ENCODE measurements around the gene XBP1.
"Not testable (repeated sequence)": the region's sequence is repeated elsewhere in the genome, so short reads cannot be mapped to it uniquely, and the experiment has no call there.

Gene XBP1

GRCh38 chr22:28817919-28818859, 17.8 kb upstream of the XBP1 start:
- DNase-seq (ENCODE audit: low read depth in 2 of 2), result no peak

DNA sequence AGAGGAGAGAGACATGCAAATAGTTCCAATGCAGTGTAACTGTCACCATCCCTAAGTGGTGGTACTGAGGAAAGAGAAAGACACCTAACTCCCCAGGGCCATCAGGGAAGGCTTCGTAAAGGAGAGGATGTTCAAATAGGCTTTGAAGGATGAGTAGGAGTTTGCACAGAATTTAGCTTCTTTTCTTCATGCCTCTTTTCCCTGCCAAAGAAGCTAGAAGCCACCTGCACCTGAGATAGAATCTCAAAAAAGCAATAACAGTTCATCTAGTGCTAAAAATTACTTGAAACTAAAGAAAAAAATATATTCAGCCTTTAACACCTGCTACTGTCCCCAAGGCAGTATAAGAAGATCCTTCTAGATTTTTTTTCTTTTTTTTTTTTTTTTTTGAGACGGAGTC, 16.7 kb upstream of the XBP1 start:
- no peak for DNase-seq (ENCODE audit: low read depth in 2 of 2)

DNA sequence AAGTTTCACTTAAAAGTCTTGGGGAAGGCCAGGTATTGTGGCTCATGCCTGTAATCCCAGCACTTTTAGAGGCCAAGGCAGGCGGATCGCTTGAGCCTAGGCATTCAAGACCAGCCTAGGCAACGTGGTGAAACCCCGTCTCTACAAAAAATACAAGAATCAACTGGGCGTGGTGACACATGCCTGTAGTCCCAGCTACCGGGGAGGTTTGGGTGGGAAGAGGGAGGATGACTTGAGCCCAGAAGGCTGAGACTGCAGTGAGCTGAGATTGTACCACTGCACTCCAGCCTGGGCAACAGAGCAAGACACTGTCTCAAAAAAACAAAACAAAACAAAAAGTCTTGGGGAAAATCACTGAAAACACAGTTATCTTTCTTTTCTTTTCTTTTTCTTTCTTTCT, 15.4 kb upstream of the XBP1 start:
- DNase-seq (ENCODE audit: low read depth in 2 of 2), result no peak

DNA sequence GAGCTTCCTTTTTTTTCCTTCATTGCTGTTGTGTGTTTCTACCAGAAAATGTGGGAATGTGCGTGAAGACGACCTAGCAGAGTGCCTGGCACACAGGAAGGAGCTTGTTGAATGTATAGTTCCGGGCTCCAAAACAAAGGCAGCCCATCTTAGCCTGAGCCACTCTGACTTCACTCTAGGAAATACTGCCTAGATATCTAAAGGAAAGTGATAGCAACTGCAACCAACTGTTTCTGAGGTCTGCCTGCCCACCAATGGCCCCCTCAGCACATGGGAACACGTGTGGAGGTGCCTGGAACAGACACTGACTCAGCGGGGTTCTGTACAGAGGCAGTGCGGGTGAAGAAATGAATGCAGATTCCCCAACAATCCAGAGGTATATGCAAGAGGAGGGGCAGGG, 14.7 kb upstream of the XBP1 start:
- DNase-seq (ENCODE audit: low read depth in 2 of 2), result no peak

DNA sequence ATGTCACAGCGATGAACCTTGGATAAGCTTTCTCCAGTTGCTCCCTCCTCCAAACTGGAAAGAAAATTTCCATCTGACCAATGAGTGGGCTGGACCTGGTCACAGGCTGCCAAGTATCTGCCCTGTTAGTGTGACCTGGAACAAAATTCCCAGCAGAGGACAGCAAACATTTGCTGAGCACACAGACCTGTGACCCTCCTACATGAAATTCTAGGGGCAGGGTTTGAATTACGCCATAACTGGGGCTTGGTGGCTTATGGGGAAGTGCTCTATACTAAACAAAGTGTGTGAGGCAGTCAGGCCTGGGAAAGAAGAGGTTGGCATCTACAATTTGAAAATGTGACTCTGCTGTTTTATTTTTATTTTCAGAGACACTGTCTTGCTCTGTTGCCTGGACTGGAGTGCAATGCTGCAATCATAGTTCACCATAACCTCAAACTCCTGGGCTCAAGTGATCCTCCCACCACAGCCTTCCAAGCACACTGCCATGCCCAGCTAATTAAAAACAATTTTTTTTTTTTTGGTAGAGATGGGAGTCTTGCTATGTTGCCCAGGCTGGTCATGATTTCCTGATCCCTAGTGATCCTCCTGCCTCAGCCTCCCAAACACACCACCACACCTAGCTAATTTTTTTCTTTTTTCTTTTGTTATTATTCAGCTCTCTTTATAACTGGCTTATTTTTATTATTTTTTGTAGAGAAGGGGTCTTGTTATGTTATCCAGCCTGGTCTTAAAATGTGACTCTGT, 13.6 kb upstream of the XBP1 start:
- no peak for DNase-seq (ENCODE audit: low read depth in 2 of 2)

DNA sequence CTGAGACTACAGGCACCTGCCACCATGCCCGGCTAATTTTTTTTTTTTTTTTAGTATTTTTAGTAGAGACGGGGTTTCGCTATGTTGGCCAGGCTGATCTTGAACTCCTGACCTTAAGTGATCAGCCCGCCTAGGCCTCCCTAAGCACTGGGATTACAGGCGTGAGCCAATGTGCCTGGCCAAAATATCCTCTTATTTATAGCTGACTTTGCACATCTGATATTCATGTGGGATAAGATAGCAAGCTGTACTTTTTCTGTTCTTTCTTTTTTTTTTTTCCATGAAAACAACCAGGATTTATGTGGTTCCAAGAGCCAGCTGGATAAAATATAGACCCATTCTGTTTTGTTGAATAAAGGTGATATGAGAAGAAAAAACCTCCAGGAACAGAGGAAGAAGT, 12.1 kb upstream of the XBP1 start:
- no peak for DNase-seq (ENCODE audit: low read depth in 2 of 2)

- DNase-seq (ENCODE audit: low read depth in 2 of 2), result no peak
These were observed 10.6 kb upstream of the XBP1 start for GRCh38 chr22:28810821-28811491.

GRCh38 chr22:28808716-28809355, 8.5 kb upstream of the XBP1 start:
- no peak for DNase-seq (ENCODE audit: low read depth in 2 of 2)

GRCh38 chr22:28805426-28805825, 5.1 kb upstream of the XBP1 start:
- DNase-seq (ENCODE audit: low read depth in 2 of 2), result not testable (repeated sequence)

GRCh38 chr22:28802595-28803123, 2.3 kb upstream of the XBP1 start:
- DNase-seq (ENCODE audit: low read depth in 2 of 2), result no peak

GRCh38 chr22:28801845-28802594, 1.7 kb upstream of the XBP1 start:
- DNase-seq (ENCODE audit: low read depth in 2 of 2), result no peak

DNA sequence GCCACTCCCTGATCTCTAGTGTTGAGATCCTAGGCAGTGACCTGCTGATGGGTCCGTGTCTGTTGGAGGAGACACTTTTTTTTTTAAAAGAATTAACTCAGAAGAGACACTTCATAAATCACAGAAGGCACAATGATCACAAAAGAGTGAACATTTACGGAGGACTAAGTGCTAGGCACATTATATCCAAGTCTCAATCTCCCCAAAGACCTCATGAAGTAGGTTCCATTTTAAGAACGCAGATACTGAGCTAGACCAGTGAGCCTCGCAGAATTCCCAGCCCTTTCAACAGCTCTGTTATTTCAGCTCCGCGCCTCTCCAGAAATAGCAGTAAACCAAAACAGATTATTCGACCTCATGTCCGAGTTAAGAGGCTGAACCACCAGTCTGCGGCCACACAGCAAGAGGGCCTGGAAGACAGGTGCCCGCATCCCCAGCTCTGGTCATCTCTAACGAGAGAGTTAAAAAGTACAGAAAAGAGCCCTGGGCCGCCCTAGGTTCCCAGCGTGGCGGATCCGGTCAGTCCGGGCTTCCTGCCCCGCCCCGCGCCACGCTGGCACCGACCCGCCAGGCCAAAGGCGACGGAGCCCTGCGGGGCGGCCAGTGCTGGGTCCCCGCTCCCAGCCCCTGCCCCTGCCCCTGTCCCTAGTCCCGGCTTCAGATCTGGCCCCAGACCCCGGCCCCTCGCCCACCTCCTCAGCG, 612 bp downstream of the XBP1 start:
- DNase-seq (ENCODE audit: low read depth in 2 of 2), result peak in 1 of 2 experiments; percentile 12

DNA sequence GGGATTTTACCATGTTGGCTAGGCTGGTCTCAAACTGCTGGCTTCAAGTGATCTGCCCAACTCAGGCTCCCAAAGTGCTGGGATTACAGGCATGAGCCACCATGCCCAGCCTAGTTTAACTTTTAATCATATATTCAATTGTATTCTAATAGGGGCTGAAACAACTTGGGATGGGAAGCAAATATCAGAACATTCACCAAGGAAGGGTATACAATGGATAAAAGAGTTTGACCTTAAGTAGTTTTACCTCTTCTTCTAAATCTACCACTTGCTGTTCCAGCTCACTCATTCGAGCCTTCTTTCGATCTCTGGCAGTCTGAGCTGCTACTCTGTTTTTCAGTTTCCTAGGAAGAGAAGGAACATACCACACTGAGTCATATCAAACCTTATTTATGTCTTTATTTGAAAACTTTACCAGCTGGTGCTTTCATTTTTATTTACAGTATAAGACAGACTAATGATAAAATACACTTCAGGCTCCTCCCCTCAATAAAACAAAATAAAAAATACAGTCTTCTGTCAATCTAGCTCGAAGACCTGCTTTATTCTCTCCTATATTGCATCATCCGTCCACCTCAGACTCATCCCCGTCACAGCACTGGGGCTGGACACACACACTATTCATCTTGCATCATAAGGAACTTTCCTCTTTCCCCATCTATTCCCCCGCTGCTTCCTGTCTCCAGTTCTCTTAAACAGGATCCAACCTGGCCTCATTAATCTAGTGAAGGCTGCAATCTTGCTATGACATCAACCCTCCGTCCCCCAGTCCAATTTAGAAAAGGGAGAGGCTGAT, 1.4 kb downstream of the XBP1 start:
- peak; percentile 88 to 91 for DNase-seq (ENCODE audit: low read depth in 2 of 2)

GRCh38 chr22:28795932-28796856, 4.2 kb downstream of the XBP1 start:
- DNase-seq (ENCODE audit: low read depth in 2 of 2), result no peak

DNA sequence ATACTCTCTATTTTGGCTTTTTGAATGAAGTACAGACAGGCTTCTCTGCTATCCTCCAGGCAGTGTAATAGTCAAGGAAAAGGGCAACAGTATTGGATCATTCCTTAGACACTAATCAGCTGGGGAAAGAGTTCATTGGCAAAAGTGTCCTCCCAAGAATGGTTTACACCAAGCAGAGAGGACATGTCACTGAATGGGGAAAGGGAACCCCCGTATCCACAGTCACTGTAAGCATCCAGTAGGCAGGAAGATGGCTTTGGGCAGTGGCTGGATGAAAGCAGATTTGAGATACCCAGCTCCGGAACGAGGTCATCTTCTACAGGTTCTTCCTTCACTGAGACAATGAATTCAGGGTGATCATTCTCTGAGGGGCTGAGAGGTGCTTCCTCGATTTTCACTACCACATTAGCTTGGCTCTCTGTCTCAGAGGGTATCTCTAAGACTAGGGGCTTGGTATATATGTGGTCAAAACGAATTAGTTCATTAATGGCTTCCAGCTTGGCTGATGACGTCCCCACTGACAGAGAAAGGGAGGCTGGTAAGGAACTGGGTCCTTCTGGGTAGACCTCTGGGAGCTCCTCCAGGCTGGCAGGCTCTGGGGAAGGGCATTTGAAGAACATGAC, 5.2 kb downstream of the XBP1 start:
- no peak for DNase-seq (ENCODE audit: low read depth in 2 of 2)

- DNase-seq (ENCODE audit: low read depth in 2 of 2), result no peak
These were observed 6.3 kb downstream of the XBP1 start for GRCh38 chr22:28793976-28794584.

All from fibroblast of skin of left quadriceps (primary cell).